ENCODE measurements around the gene ATP6V0D1.
A peak's percentile ranks its signal among the peaks of the same experiment; 100 is the strongest.

ATP6V0D1 gene

DNA sequence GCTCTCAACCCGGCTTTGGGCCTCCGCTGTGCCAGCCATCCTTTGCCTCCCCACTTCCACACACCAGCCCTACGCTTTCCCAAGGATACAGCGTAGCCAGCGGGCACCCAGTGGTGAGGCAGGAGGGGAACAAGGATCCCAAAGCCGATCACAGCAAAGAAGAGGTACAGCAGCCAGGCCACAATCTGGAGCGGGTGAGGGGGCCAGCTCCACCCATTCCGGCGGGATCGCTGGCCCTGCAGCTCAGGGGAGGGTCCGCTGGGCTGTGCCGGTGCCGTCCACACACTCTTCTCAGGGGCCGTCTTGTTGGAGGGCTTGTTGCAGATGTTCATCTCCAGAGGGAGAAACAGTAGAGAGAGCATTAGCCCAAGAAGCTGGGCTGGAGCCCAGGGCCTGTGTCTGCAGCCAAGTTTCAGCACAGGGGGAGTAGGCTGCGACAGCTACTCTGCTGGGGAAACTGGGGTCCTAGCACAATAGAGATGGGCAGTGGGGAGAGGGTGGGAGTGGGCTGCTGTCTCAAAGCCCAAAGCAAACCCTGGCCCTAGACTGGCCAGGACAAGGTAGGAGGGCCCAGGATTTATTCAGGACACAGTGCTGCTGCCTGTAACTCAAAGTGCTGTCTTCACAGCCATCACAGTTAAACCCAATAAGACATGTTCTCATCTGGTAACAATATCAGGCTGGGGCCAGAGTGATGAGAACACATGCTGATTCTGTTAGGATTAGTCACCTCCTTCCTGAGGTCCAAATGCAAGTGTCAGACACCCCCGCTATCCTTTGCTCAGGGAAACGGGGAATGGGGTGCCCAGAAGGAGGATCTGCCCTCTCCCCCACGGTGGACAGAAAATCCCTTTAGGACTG is 74.6 kb downstream of the ATP6V0D1 start:
- DNase-seq = peak in 1 of 4 experiments; percentile 36

DNA sequence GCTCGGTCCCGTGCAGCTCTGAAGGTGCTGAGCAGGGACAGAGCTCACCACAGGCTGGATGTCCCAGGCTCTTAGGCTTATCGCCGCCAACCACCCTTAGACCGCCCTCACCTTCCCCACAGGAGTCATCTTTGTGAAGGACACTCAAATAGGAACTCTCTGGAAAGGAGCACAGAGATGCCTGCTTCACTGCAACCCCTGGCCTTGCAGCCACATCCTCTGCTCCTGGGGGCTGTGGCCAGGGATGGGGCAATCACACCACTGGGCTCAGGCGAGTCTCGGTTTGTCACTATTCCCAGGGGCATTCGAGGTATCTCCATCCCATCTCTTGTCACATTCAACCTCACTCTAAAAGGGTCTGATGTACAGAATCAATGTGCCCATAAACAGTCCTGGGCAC is 75.6 kb downstream of the ATP6V0D1 start:
- no peak for DNase-seq

GRCh38 chr16:67404740-67405226 is 76.2 kb downstream of the ATP6V0D1 start:
- no peak for DNase-seq

- no peak for DNase-seq
Measured at GRCh38 chr16:67403976-67404555, 76.9 kb downstream of the ATP6V0D1 start.

GRCh38 chr16:67400901-67401300 is 80.1 kb downstream of the ATP6V0D1 start:
- no peak for DNase-seq

GRCh38 chr16:67399749-67400704 is 80.9 kb downstream of the ATP6V0D1 start:
- no peak for DNase-seq

DNA sequence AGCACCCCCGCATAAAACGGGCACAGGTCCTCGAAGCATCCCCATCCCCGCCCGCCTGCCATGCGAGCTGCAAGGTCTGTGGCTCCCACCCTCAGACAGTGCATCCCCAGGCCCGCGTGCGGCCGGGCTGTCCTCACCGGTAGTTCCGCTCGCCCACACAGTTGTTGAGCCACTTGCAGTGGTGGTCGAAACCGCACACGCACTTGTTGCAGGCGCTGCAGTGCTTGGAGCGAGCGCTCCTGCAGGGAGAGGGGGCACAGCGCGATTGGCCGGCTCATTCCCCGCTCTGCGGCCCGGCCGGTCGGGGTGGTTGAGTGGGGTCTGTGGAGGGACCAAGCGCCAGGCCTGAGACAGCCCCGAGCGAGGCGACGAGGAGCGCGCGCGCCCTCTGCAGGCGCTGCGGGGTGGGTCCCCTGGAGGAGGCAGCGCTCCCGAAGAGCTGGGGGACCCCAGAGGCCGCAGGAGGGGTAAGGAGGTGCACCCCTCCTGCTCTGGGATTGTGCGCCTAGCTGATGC is 81.7 kb downstream of the ATP6V0D1 start:
- DNase-seq = peak; percentile 52 to 79 (median 68)

- no peak for DNase-seq
Measured at GRCh38 chr16:67398546-67399217, 82.3 kb downstream of the ATP6V0D1 start.

GRCh38 chr16:67397812-67398545 is 83.0 kb downstream of the ATP6V0D1 start:
- DNase-seq = no peak

DNA sequence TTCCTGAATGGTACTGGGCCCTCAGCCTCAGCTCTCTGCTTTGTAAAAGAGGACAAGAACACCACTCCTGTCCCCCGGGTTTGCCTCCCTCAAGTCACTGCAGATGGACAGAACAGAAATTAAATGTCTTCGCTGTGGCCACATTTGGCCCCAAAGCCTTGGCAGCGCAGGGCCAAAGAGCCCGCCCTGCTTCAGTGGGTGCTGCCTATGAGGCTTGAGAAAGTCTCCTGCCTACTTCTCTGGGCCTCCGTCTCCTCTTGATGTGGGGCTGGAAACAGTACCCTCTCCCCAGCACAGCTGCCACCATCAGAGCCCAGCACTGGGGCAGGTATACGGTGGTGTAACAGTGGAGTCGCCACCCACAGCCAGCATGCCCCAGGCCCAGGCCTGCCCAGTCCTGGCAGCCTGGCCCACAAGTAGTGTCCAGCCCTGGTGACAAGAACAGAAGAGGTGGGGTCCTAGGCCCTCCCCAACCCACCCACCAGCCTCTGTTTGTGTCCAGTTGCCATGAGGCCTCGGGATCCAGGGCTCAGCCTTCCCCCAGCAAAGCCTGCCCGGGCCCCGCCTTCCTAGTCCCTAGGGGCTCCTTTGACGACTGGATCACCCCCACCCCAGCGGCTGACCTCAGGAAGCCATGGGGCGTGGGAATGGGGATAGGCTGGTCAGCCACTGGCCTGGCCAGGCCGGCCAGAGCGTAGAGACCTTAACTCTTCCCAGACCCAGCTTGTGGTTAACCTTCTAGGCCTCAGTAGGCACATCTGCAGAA is 83.7 kb downstream of the ATP6V0D1 start:
- no peak for DNase-seq

DNA sequence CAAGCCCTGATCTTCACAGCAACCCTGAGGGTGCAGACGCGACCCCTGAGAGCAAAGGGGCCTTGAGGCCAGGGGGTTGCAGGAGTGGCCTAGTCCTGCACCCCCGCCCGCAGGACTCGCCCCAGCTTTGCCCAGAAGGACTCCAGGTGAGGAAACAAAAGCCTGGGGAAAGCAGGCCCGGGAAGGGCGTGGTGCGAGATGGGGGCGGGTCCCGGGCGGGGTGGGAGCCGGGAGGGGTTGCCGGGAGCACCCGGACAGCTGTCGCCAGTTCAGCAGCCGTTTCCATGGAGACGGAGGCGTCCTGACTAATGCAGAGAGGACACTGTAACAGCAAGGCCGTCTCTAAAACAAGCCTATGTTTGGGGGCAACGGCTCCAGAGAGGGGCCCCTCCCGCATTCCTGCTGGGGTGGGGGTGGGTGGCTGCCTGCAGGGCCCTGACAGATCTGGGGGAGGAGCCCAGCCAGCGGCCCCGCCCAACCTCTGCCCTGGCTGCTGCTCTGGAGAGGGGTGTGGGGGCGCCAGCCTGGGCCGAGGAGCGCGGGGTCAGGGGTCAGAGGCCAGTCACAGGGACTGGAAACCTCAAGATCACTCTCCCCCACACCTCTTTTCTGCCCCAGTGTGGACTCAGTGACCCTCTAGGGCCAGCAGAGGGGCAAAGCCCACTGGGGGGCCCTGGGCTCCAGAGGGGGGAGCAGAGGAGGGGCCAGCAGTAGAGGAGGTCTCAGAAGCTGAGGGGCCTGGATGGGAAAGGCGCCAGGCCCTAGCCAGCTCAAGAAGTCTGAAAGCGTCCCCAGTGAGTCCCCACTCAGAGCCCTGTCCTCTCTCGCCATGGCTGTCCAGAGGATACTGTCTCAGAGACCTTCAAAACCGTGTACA is 84.6 kb downstream of the ATP6V0D1 start:
- DNase-seq = peak in 1 of 4 experiments; percentile 26

DNA sequence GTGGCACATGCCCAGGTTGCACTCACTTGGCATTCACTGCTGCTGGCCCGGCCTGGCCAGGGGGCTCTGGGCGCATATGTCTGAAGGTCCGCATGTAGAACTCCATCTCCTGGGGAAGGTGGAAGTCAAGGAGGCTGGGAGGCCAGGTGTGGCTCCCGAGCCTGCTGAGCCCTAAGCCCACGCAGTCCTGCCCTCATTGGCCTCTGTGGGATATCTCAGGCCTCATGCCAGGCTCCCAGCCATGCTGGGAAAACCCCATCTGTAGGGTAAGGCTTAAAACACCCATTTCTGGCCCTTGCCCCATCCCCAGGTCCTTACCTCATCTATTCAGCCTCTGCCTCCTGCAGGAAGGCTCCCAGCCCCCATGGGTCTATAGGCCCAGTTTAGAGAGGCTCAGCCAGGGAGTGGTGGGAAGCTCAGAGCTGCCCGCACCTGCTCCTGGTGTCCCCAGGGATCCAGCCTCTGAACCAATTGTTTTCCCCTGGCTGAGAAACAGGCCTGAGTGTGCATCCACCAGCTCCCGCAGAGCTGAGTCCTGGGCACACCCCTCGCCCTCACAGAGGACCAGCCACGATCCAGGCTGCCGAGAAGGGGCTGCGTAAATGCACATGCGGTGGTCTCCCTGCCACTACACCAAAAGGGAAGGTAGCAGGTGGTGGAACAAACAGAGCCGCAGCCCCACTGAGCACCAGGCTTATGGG is 85.3 kb downstream of the ATP6V0D1 start:
- peak in 1 of 4 experiments; percentile 30 for DNase-seq

GRCh38 chr16:67395105-67395457 is 85.9 kb downstream of the ATP6V0D1 start:
- peak; percentile 50 to 67 (median 61) for DNase-seq

DNA sequence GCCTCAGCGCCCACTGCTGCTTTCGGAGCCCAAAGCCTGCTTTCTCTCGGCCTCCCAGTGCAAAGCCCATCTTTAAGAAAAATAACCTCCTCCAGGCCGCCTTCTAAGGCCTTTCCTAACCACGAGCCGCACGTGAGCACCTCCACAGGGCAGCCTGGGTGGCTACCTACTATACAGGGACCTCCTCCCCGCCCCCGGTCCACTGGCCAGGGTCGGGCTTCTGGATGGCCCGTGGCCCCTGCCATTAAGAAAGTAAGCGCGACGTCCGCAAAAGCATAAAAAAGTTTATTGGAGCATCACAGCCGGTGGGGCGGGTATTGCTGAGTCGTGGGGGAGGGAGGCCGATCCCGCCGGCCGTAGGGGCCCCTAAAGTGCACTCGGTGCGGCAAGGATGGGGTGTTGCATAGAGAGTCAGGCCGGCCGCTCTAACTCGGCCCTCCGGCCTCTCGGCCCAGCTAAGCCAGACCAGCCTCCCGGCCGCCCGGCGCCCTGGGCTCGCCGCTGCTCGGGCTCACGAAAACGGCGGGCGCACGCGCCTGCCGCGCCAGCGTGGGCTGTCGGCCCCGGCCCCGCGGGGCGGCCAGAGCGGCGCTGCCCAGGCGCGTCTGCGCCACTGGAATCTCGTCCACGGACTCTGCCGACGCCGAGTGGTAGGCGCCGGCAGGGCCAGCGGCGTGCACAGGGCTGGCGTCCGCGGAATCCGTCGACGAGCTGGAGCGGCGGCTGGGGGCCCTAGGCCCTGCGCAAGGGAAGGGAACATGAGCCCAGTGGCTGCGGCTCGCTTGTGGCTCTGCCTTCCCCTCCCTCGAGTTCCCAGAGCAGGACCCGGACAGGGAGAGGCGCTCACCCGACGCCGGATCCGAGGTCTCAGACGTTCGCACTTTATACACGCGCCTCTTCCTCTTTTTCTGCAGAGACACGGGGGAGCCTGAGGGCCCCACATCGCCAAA is 86.5 kb downstream of the ATP6V0D1 start:
- peak; percentile 77 to 88 (median 85) for DNase-seq

GRCh38 chr16:67393788-67394154 is 87.2 kb downstream of the ATP6V0D1 start:
- no peak for DNase-seq

DNA sequence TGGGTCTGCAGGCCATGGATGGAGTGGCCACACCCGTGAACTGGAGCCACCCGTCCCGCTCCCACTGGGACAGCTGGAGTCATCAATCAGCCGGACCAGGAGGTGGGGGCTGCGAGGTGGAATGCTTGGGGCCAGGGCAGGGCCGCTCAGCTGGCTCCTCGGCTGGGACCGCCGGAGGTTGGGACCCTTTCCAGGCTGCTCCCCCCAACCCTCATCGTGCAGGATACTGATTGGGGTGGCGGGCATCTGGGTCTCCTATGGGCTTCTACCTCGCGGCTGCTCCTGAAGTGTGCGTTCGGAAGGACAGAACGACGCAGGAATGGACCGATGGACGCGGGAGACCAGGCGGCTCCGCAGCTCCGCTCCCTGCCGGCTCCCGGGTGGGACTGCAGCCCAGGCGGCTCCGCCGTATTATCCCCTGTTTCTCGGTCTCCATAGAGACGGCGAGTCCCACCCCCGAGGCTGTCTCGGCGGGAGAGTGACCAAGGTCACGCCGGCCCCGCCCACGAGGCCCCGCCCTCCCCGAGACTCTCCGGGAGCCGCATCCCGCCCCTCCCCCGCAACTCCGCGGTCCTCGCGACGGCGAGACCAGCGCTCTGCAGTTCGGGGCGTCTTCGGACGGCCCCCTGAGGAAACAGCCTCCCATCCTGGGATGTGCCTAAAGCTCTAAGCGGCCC is 87.7 kb downstream of the ATP6V0D1 start, which contains the start of gene TPPP3:
Gene TPPP3, minus strand, starts transcription at position 388 of the 677 bp plus-strand sequence. CDS start 2,387 bp downstream, outside the sequence.
- DNase-seq = peak; percentile 37 to 75 (median 64)

Measured in suppressor macrophage (primary cell).